ENCODE results near the gene TBP. TPM values are rescaled to one million over a fixed set of nuclear protein-coding genes. Genes with fewer than 3 reads are reported as not detected.

The TBP gene
- total and polyA plus RNA-seq, 2 donors (not counting 1 experiment from before 2014, with no cell fraction given) = 21.0 to 24.7 TPM

DNA sequence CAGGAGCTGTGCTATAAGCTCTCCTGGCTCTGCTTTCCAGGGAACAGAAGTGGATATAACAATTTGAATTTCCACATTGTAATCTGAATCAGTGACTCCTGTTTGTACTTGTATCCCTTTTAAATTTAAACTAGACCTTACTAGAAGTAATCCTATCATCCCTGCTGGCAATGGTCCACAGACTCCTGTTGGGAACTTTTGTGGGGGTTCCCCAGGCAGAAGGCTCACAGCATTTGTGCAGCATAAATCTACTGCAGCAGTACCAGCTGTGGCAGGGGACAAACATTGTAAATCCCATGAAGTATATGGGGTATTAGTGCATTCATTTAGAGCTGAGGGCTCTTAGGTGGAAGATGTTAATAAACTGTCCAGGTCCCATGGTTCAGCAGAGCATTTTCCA is 42.3 kb downstream of the TBP start:
- ATAC-seq (ENCODE audit: low read depth) = no peak
- ChIA-PET CTCF (no interaction called here), POLR2A (no interaction called here)
- peaks cover 45% of the 10 kb centered on the region for H3K27me3 Mint-ChIP-seq
- H3K79me2 ChIP-seq (ENCODE audit: control insufficient read depth, insufficient read depth, low read length) = no peaks in the 10 kb centered on the region
- H4K20me1 ChIP-seq (ENCODE audit: control insufficient read depth, insufficient read depth, low read length, poor library complexity, severe bottlenecking) = no peaks in the 10 kb centered on the region
- no peaks in the 10 kb centered on the region for H3K4me1 ChIP-seq (ENCODE audit: control insufficient read depth in 2 of 2, insufficient read depth in 2 of 2, low read length in 2 of 2)
- no peak overlapping the region for H3K4me2 ChIP-seq (replicated peaks; ENCODE audit: low read depth, low read length, poor library complexity, severe bottlenecking)
- H2AFZ ChIP-seq (ENCODE audit: insufficient read depth, low read depth, low read length, poor library complexity, severe bottlenecking) = no peak overlapping the region
- no peak overlapping the region for H3K27ac ChIP-seq (ENCODE audit: low read length in 2 of 2)
- peaks cover 0 to 20% (median 3%) of the 10 kb centered on the region in 3 donors for H3K9me3 ChIP-seq (ENCODE audit: control extremely low read depth in 1 of 3, control insufficient read depth in 2 of 3, insufficient read depth in 1 of 3, low read length in 2 of 3)
- DNase-seq = no peak
- H3K4me3 ChIP-seq (ENCODE audit: control extremely low read depth in 1 of 5, extremely low read depth in 1 of 5, insufficient read depth in 1 of 5, low read depth in 2 of 5, low read length in 4 of 5) = no peak overlapping the region
- no peak overlapping the region for H3K27ac Mint-ChIP-seq
- TF ChIP-seq EZH2 (IDR thresholded peaks at IDR 0.05; ENCODE audit: borderline replicate concordance, insufficient read depth, low read depth, low read length, poor library complexity, severe bottlenecking) (no peak), CTCF (IDR thresholded peaks at IDR 0.05) (no peak)
- H3K9me3 Mint-ChIP-seq (ENCODE audit: insufficient read depth) = peaks cover 9% of the 10 kb centered on the region
- no peaks in the 10 kb centered on the region for H3K4me1 Mint-ChIP-seq
- intact Hi-C loops (cut with micrococcal nuclease) = no loop called here
- no peak overlapping the region for H3K4me3 Mint-ChIP-seq
- H3K27me3 ChIP-seq (replicated peaks in 1 of 4; ENCODE audit: control extremely low read depth in 1 of 4, control insufficient read depth in 3 of 4, insufficient read depth in 4 of 4, low read length in 3 of 4) = peaks cover 0 to 15% (median 3%) of the 10 kb centered on the region in 4 experiments
- H3K9ac ChIP-seq (ENCODE audit: low read length) = no peak overlapping the region
- no peaks in the 10 kb centered on the region for H3K36me3 ChIP-seq (replicated peaks in 1 of 2; ENCODE audit: control extremely low read depth in 1 of 2, control insufficient read depth in 1 of 2, extremely low read depth in 1 of 2, insufficient read depth in 2 of 2, low read length in 1 of 2)

DNA sequence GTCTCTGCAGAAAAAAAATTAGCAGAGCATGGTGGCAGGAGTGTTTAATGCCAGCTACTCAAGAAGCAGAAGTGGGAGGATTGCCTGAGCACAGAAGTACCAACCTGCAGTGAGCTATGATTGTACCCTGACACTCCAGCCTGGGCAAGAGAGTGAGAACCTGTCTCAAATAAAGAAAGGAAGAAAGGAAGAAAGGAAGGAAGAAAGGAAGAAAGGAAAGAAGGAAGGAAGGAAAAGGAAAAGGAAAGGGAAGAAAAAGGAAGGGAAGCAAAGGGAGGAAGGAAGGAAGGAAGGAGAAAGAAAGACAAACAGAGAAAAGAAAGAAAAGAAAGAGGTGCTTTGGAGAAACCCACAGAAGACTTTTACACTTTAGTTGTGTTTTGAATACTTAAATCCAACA is 43.1 kb downstream of the TBP start:
- Mint-ChIP-seq H3K27me3 (peaks cover 43% of the 10 kb centered on the region), H3K27ac (no peak overlapping the region), H3K4me3 (no peak overlapping the region), H3K9me3 (ENCODE audit: insufficient read depth) (peaks cover 6% of the 10 kb centered on the region), H3K4me1 (no peaks in the 10 kb centered on the region)
- Histone ChIP-seq H2AFZ (ENCODE audit: insufficient read depth, low read depth, low read length, poor library complexity, severe bottlenecking) (no peak overlapping the region), H3K36me3 (replicated peaks in 1 of 2; ENCODE audit: control extremely low read depth in 1 of 2, control insufficient read depth in 1 of 2, extremely low read depth in 1 of 2, insufficient read depth in 2 of 2, low read length in 1 of 2) (no peaks in the 10 kb centered on the region), H3K4me2 (replicated peaks; ENCODE audit: low read depth, low read length, poor library complexity, severe bottlenecking) (no peak overlapping the region), H3K4me1 (ENCODE audit: control insufficient read depth in 2 of 2, insufficient read depth in 2 of 2, low read length in 2 of 2) (no peaks in the 10 kb centered on the region), H3K4me3 (ENCODE audit: control extremely low read depth in 1 of 5, extremely low read depth in 1 of 5, insufficient read depth in 1 of 5, low read depth in 2 of 5, low read length in 4 of 5) (no peak overlapping the region), H3K27ac (ENCODE audit: low read length in 2 of 2) (no peak overlapping the region), H3K27me3 (replicated peaks in 1 of 4; ENCODE audit: control extremely low read depth in 1 of 4, control insufficient read depth in 3 of 4, insufficient read depth in 4 of 4, low read length in 3 of 4) (peaks cover 0 to 15% (median 3%) of the 10 kb centered on the region in 4 experiments), H3K9ac (ENCODE audit: low read length) (no peak overlapping the region), H3K79me2 (ENCODE audit: control insufficient read depth, insufficient read depth, low read length) (no peaks in the 10 kb centered on the region), H3K9me3 (ENCODE audit: control extremely low read depth in 1 of 3, control insufficient read depth in 2 of 3, insufficient read depth in 1 of 3, low read length in 2 of 3) (peaks cover 0 to 12% (median 3%) of the 10 kb centered on the region in 3 donors), H4K20me1 (ENCODE audit: control insufficient read depth, insufficient read depth, low read length, poor library complexity, severe bottlenecking) (no peaks in the 10 kb centered on the region)
- intact Hi-C loops (cut with micrococcal nuclease) = no loop called here
- no peak for DNase-seq
- no peak for ATAC-seq (ENCODE audit: low read depth)
- no peak for TF ChIP-seq EZH2 (IDR thresholded peaks at IDR 0.05; ENCODE audit: borderline replicate concordance, insufficient read depth, low read depth, low read length, poor library complexity, severe bottlenecking)
- no peak for TF ChIP-seq CTCF (IDR thresholded peaks at IDR 0.05)
- CTCF ChIA-PET = no interaction called here
- POLR2A ChIA-PET = no interaction called here

Data from B cell (primary cell).